ENCODE results near the gene S100A5.

S100A5 gene

GRCh38 chr1:153546796-153547559, 6.2 kb upstream of the S100A5 start:
- DNase-seq: no peak

- no peak for DNase-seq
Observed at GRCh38 chr1:153546371-153546770, 5.6 kb upstream of the S100A5 start.

- DNase-seq: peak; percentile 86 to 91
Observed at GRCh38 chr1:153545067-153546055, 4.6 kb upstream of the S100A5 start, which contains the start of gene S100A4. Gene S100A4 (minus strand): TSS chr1:153545806. CDS start chr1:153544794, 1,012 bp downstream.

GRCh38 chr1:153544453-153545066, 3.8 kb upstream of the S100A5 start:
- DNase-seq: no peak

- DNase-seq: no peak
Observed at GRCh38 chr1:153543736-153544135, 3.0 kb upstream of the S100A5 start.

- DNase-seq: no peak
Observed at GRCh38 chr1:153542956-153543711, 2.4 kb upstream of the S100A5 start.

GRCh38 chr1:153541641-153542590, 1.2 kb upstream of the S100A5 start:
- no peak for DNase-seq

- no peak for DNase-seq
Observed at GRCh38 chr1:153539395-153540093, 1.2 kb downstream of the S100A5 start.

- no peak for DNase-seq
Observed at GRCh38 chr1:153538315-153538821, 2.4 kb downstream of the S100A5 start.

GRCh38 chr1:153537376-153537730, 3.4 kb downstream of the S100A5 start:
- DNase-seq: no peak

GRCh38 chr1:153536671-153537375, 3.9 kb downstream of the S100A5 start:
- no peak for DNase-seq

- DNase-seq: peak; percentile 60 to 69
Observed at GRCh38 chr1:153536012-153536670, 4.6 kb downstream of the S100A5 start.

GRCh38 chr1:153535242-153536011, 5.3 kb downstream of the S100A5 start, which contains the start of gene S100A6:
Gene S100A6 (minus strand): TSS chr1:153535991. CDS start chr1:153535339, 652 bp downstream.
- DNase-seq: no peak

GRCh38 chr1:153534925-153535241, 5.9 kb downstream of the S100A5 start:
- DNase-seq: no peak

GRCh38 chr1:153534226-153534924, 6.4 kb downstream of the S100A5 start:
- no peak for DNase-seq

GRCh38 chr1:153533689-153534201, 7.0 kb downstream of the S100A5 start:
- DNase-seq: no peak

Measured in stimulated activated CD4-positive, alpha-beta T cell treated with anti-CD3 and anti-CD28 coated beads, Interleukin-2, amount 100 ng/mL, for 48 hours (primary cell).